SW 1271 (cell line): ENCODE data around the gene HNRNPR.

ENCODE experiments used
- DNase-seq, 2 experiments: peaks; one replicate each; lab custom pipeline; 2025; lab: John Stamatoyannopoulos, UW

The HNRNPR gene

DNA sequence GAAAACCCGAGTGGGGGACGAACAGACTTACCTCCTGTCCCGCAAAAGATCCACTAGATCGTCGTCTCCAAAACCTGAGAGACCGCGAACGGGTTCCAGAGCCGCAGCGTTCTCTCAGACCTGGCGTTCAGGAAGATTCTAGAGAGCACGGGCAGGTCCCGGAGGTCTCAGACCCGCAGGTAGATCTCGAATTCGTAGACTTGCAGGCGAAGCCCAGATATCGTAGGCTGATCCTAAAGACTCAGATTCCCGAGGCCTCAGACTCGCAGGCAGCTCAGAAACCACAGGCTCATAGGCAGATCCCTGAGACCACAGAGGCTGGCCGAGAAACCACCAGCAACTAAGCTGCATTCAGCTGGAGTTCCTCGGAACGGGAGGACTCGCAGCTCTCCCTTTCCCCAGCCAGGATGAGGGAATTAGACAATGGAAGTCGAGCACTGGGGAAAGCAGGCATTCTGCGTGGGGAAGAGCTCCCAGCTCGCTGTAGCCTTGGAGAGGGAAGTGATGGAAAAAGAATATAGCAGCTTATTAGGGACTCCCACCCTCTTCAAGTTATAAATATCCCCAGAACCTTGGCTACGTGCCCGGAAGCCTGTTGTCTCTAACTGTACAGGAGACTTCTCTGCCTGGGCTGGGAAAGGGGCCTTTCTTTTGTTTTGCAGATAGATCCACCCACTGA lies 25.4 kb upstream of the HNRNPR start, which contains the start of gene ZNF436:
Gene ZNF436 (minus strand): TSS at position 502 of the 679 bp plus-strand sequence. CDS start 1,831 bp downstream, outside the sequence.
- peak in 1 of 2 experiments; percentile 31 for DNase-seq

GRCh38 chr1:23368562-23369334 lies 24.7 kb upstream of the HNRNPR start:
- peak; percentile 27 to 55 for DNase-seq

DNA sequence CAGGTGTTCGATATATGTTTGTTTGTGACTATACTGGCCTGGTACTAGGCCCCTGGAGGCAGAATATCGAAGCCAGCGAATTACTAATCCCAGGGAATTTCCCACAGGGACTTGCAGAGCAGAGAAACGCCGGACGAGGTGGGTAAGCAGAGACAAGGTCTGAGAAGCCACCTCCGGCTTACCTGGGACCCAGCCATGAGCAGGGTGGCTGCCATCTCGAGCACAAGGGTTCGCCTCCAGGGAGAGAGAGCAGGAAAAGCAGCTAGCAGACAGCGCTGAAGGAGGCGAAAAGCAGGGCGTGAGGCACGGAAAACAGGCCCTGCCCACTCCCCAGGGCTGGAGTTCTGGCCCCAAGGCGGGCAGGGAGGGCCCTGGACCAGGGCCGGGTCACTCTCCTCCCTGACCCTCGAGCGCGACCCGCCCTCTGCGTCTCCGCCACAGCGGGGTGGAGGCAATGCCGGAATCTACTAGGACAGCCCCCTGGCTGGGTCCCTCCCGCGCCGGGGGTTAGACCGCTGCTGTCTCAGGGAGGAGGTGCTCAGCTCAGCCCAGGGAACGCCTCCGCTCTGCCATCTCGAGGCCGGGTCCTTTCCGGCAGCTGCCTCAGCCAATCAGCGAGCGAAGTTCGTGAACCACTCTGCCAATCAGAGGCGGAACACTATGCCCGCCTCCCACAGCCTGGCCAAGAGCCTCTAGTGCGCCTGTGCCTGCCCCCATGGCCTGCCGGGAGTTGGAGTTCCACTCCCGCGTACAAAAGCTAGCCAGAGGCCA lies 23.9 kb upstream of the HNRNPR start:
- DNase-seq = peak; percentile 95 to 97

DNA sequence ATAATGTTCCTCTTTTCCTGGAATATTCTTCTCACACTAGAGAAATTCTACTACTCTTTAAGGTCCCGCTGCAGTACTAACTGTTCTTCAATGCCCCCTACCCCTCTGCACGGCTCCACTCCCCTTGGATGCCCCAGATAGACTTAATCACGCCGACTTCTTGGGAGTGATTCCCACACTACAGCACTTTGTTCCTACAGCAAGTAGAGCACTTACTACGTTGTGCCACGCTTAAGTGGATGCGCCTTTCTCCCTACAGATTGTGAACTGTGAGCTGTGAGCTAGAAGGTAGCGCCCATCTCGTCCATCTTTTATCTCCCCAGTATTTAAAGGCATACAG lies 23.3 kb upstream of the HNRNPR start:
- DNase-seq = peak in 1 of 2 experiments; percentile 49

DNA sequence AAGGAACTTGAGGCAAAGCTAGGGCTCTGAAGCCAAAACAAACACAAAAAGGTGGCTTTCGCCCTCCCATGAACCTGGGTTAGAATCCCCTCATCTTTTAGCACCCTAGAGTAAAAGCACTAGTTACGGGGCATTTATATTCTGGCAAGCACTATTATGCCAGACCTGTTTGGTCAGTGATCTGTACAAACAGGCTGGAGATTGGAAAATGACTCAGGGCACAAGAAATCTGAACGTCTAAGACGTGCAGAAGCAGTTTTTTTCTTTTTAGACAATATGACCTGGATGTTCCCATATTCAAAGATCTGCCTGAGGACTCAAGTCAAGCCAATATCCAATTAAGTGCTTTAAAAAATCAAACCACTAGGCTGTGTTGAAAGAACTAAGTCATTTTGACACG lies 22.5 kb upstream of the HNRNPR start:
- DNase-seq = no peak

GRCh38 chr1:23366146-23366545 lies 22.1 kb upstream of the HNRNPR start:
- no peak for DNase-seq

GRCh38 chr1:23362218-23362713 lies 18.2 kb upstream of the HNRNPR start:
- DNase-seq = no peak

DNA sequence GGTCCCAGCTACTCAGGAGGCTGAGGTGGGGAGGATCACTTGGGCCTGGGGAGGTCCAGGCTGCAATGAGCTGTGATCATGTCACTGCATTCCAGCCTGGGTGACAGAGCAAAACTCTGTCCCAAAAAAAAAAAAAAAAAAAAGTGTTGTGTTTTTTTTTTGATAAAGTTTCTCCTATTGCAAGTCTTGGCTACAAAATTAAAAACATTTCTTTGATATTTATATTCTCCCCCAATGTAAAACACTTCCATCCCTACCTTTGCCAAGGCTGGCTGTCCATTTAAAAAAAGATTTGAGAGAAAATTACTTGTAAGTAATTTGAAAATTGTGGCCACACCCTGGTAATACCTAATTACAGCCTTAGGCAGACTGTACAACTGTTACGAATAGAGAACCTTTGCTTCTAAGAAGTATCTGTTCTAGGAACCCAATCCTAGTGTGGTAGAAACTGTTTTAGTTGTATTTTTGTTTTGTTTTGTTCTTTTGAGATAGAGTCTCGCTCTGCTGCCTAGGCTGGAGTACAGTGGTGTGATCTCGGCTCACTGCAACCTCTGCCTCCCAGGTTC lies 14.3 kb upstream of the HNRNPR start:
- no peak for DNase-seq

- no peak for DNase-seq
Observed at GRCh38 chr1:23357138-23357908, 13.2 kb upstream of the HNRNPR start.

GRCh38 chr1:23356471-23357137 lies 12.5 kb upstream of the HNRNPR start:
- no peak for DNase-seq

DNA sequence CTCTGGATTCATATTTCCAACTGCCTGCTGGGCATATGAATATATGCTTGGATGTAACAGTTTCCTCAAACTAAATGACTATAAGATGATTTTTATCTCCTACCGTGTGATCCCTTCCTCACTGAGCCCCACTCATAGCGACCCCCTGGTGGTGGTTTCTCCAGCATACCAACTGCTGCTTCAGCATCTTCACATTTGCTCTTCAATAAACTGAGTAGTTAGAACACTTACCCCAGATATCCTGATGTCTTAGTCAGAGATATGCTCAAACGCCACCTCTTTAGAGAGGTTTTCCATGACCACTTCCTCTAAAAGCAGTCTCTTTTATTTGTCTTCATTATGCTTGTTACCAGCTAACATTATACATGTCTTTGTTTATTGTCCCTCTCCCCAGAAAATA lies 10.2 kb upstream of the HNRNPR start:
- DNase-seq = no peak

GRCh38 chr1:23352096-23352695 lies 8.1 kb upstream of the HNRNPR start:
- DNase-seq = no peak

DNA sequence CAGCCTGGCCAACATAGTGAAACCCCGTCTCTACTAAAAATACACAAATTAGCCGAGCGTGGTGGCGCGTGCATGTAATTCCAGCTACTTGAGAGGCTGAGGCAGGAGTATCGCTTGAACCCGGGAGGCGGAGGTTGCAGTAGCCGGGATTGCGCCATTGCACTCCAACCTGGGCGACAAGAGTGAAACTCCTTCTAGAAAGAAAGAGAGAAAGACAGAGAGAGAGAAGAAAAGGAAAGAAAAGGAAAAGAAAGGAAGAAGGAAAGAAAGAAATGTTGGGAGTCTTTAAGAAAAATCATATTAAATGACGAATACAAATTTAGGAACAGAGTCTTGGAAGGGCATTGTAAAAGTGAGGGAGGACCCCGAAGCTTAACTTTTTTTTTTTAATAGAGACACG lies 1.8 kb upstream of the HNRNPR start:
- no peak for DNase-seq

GRCh38 chr1:23344987-23345472 lies 946 bp upstream of the HNRNPR start:
- DNase-seq = no peak

DNA sequence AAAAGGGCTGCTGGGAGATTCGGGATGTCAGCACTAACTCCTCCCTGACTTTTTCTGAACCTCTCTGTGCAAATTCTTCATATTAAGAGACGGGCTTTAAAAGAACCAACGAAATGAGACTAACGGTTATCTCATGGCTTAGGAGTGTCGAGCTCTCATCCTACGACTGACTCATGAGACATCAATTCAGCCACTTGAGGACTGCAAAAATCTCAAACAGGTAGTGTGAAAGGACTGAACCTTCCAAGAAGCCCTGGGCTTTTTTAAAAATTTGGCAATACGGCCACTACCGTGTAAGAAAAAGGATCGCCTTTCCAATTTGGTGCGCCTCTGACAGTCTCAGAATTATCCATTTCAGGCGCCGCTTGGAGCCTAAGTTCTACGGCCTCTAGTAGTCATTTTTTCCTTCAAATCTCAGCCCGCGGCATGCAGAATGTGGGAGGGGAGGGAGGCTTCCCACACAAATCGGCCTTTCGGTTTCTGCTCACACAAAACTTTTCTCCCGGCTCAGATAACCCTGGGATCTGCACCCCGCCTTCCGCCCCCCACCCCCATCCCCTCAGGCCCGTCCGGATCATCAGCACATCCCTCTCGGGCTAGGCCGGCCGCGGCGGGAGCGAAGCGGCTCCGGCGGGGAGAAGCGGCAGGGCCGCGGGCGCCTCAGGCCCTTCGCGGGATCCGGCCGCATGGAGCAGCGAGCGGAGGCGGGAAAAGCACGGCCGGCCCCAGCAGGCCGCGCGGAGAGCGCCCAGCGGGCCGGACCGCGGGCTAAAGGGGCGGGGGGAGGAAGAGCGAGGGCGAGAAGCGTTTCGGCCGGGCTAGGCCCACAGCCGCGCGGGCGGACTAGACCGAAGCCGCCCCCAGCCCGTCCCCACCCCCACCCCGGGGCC lies 618 bp downstream of the HNRNPR start:
- peak; percentile 37 to 54 for DNase-seq

GRCh38 chr1:23341931-23342692 lies 2.0 kb downstream of the HNRNPR start:
- DNase-seq = no peak

DNA sequence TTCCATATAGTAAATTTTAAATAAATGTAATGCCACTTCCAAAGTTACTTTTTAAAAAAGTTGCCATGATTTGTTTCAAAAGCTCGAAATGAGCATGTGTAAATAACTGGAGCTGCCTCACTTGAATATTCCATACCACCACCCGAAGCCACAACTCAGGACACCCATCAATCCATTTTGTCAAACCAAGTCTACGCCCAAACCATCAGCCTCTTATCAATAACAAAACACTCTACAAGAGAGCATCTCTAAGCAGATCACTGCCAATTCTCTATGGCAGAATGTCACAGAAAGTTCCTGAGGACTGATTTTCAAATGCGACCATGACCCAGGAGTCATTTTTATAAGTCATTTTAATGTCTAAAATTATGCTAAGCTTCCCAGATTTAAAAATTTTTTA lies 4.5 kb downstream of the HNRNPR start:
- DNase-seq = no peak

DNA sequence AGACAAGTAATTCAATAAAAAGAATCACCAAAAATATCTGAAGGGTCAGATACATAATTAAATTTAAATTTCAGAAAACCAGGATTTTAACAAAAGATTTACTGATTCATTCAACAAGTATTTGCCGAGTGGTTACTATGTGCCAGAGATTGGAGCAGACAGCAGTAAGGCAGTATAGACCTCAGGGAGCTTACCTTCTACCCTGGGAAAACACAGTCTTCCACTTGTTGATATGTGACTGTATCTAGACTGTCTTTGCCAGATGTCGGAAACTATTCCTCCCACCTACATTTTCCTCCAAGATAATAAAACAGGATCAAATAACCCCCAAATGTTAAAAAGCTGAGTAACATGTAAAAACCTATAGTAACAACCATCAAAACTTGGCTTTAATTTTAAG lies 6.2 kb downstream of the HNRNPR start:
- no peak for DNase-seq

DNA sequence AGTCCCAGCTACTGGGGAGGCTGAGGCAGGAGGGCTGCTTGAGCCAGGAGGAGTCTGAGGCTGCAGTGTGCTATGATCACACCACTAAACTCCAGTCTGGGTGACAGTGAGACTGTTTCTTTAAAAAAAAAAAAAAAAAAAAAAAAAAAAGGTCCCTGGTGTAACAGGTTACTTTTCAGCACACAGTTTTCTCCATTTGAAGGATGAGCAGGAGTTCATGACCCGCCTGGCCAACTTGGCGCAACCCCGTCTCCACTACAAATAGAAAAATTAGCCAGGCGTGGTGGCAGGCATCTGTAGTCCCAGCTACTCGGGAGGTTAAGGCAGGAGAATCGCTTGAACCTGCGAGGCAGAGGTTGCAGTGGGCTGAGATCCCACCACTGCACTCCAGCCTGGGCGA lies 12.4 kb downstream of the HNRNPR start:
- no peak for DNase-seq
